H1 (cell line): Measurements from ENCODE around the gene RPLP2. TPM values are rescaled to one million over a fixed set of nuclear protein-coding genes. Genes with fewer than 3 reads are reported as not detected.

Source experiments
- CTCF ChIA-PET: fragments of 300-600 bp; sonication (Branson Sonifier 250); formaldehyde crosslinking; loops from one replicate; lab custom pipeline; 2021; ENCODE audit not compliant: partially characterized antibody; lab: Charles Lee
- POLR2A ChIA-PET: fragments of 300-600 bp; sonication (Branson Sonifier 250); formaldehyde crosslinking; loops from one replicate; lab custom pipeline; 2021; ENCODE audit warnings: inconsistent platforms; ENCODE audit not compliant: partially characterized antibody; lab: Charles Lee
- DNase-seq, 2 experiments: peaks; one replicate each; pipeline versions ENCODE4 v3.0.0 to v3.0.0-alpha.2; 2010 to 2022; ENCODE audit warnings: low spot score in 2 of 2, low read depth in 1 of 2, mixed read lengths in 1 of 2
- FAIRE-seq: peaks from 2 replicates; lab custom pipeline; 2011; peaks lifted over from hg19 to GRCh38; lab: Jason Lieb, UNC
- H2AFZ ChIP-seq: 2 replicates; pipeline ENCODE4 v1.8.1; 2012; ENCODE audit warnings: low read length, inconsistent platforms
- H2AK5ac ChIP-seq: 2 replicates; pipeline ENCODE4 v1.6.1; 2013; ENCODE audit warnings: low read depth, low read length
- H2BK120ac ChIP-seq: replicated peaks from 2 replicates; pipeline ENCODE3; 2013; ENCODE audit warnings: low read depth, low read length, inconsistent platforms
- H2BK12ac ChIP-seq: 2 replicates; pipeline ENCODE4 v1.6.1; 2013; ENCODE audit warnings: low read depth, low read length
- H2BK15ac ChIP-seq: 2 replicates; pipeline ENCODE4 v1.6.1; 2013; ENCODE audit warnings: low read length
- H2BK20ac ChIP-seq: 2 replicates; pipeline ENCODE4 v1.6.1; 2013; ENCODE audit warnings: low read length
- H2BK5ac ChIP-seq: 2 replicates; pipeline ENCODE4 v1.6.1; 2013; ENCODE audit warnings: low read depth, low read length
- H3K14ac ChIP-seq: 2 replicates; pipeline ENCODE4 v1.6.1; 2013; ENCODE audit warnings: inconsistent platforms; ENCODE audit not compliant: insufficient read length
- H3K18ac ChIP-seq: 2 replicates; pipeline ENCODE4 v1.6.1; 2013; ENCODE audit warnings: low read length; ENCODE audit errors: extremely low read depth
- H3K23ac ChIP-seq: 2 replicates; pipeline ENCODE4 v1.6.1; 2013; ENCODE audit warnings: inconsistent platforms; ENCODE audit not compliant: insufficient read length
- H3K23me2 ChIP-seq: 2 replicates; pipeline ENCODE4 v1.6.1; 2013; ENCODE audit warnings: low read depth, low read length
- H3K27ac ChIP-seq: 2 replicates; pipeline ENCODE4 v1.6.1; 2011; ENCODE audit warnings: low read depth, low read length, inconsistent platforms
- H3K27me3 ChIP-seq, 4 experiments: replicated peaks in 1 of 4; 1 replicate in 1 of 4; 2 replicates in 3 of 4; pipeline versions ENCODE4 v1.6.1 to v1.8.1; 2011 to 2013; ENCODE audit warnings: low read length in 3 of 4, mild to moderate bottlenecking in 3 of 4, inconsistent platforms in 2 of 4, mixed read lengths in 2 of 4, moderate library complexity in 1 of 4; ENCODE audit not compliant: control insufficient read depth in 3 of 4, insufficient read depth in 3 of 4; ENCODE audit errors: extremely low read depth in 1 of 4
- H3K36me3 ChIP-seq, 4 experiments: 2 replicates each; pipeline versions ENCODE4 v1.6.1 to v1.8.1; 2011 to 2013; ENCODE audit warnings: mild to moderate bottlenecking in 4 of 4, low read length in 3 of 4, moderate library complexity in 2 of 4, control low read depth in 1 of 4, inconsistent platforms in 1 of 4; ENCODE audit not compliant: insufficient read depth in 4 of 4, control insufficient read depth in 2 of 4
- H3K4ac ChIP-seq: replicated peaks from 2 replicates; pipeline ENCODE3; 2013; ENCODE audit warnings: low read length, low read depth, mixed read lengths, inconsistent platforms; ENCODE audit not compliant: insufficient read length
- H3K4me1 ChIP-seq, 4 experiments: replicated peaks in 1 of 4; 1 replicate in 1 of 4; 2 replicates in 3 of 4; pipeline versions ENCODE4 v1.6.1 to v1.8.1; 2011 to 2013; ENCODE audit warnings: low read length in 3 of 4, inconsistent platforms in 2 of 4, mixed read lengths in 1 of 4; ENCODE audit not compliant: insufficient read depth in 4 of 4, control insufficient read depth in 3 of 4
- H3K4me2 ChIP-seq, 2 experiments: 2 replicates each; pipeline versions ENCODE4 v1.6.1 to v1.8.1; 2011 to 2013; ENCODE audit warnings: low read depth in 2 of 2, low read length in 2 of 2, control low read depth in 1 of 2, inconsistent platforms in 1 of 2, mild to moderate bottlenecking in 1 of 2; ENCODE audit not compliant: insufficient read depth in 1 of 2
- H3K4me3 ChIP-seq, 4 experiments: fragments of 200-600, 300-600 bp in 1 of 4; sonication (generic), shearing (Covaris generic), sonication (Bioruptor Twin) in 1 of 4; 2 replicates each; pipeline versions ENCODE4 v1.5.1 to v1.8.1; 2011 to 2016; ENCODE audit warnings: low read length in 4 of 4, low read depth in 3 of 4, control low read depth in 2 of 4, inconsistent platforms in 2 of 4, mild to moderate bottlenecking in 2 of 4, mixed read lengths in 1 of 4, moderate library complexity in 1 of 4; ENCODE audit not compliant: insufficient read depth in 2 of 4; ENCODE audit errors: extremely low read depth in 1 of 4
- H3K56ac ChIP-seq: replicated peaks from 2 replicates; pipeline ENCODE3; 2013; ENCODE audit warnings: low read depth, mild to moderate bottlenecking, mixed read lengths, low read length, inconsistent platforms; ENCODE audit not compliant: insufficient read length
- H3K79me1 ChIP-seq: 2 replicates; pipeline ENCODE4 v1.6.1; 2013; ENCODE audit warnings: low read depth, low read length, control low read depth
- H3K79me2 ChIP-seq, 2 experiments: 2 replicates each; pipeline versions ENCODE4 v1.6.1 to v1.8.1; 2012 to 2013; ENCODE audit warnings: low read length in 2 of 2, mild to moderate bottlenecking in 2 of 2, inconsistent platforms in 1 of 2; ENCODE audit not compliant: insufficient read depth in 2 of 2, control insufficient read depth in 1 of 2
- H3K9ac ChIP-seq, 4 experiments: replicated peaks in 1 of 4; 1 replicate in 1 of 4; 2 replicates in 3 of 4; pipeline versions ENCODE4 v1.6.1 to v1.8.1; 2011 to 2013; ENCODE audit warnings: low read depth in 3 of 4, low read length in 3 of 4, control low read depth in 2 of 4, mild to moderate bottlenecking in 2 of 4, moderate library complexity in 2 of 4, inconsistent platforms in 1 of 4; ENCODE audit errors: extremely low read depth in 1 of 4
- H3K9me3 ChIP-seq, 2 experiments: 2 replicates each; pipeline versions ENCODE4 v1.6.1 to v1.8.1; 2012 to 2013; ENCODE audit warnings: mild to moderate bottlenecking in 2 of 2, moderate library complexity in 2 of 2, control low read depth in 1 of 2, inconsistent platforms in 1 of 2, low read depth in 1 of 2, low read length in 1 of 2, mixed read lengths in 1 of 2; ENCODE audit not compliant: insufficient read depth in 2 of 2
- H4K20me1 ChIP-seq, 2 experiments: replicated peaks in 1 of 2; 2 replicates each; pipeline versions ENCODE3 to v1.8.1; 2011 to 2013; ENCODE audit warnings: inconsistent platforms in 2 of 2, low read length in 2 of 2, mild to moderate bottlenecking in 1 of 2; ENCODE audit not compliant: insufficient read depth in 2 of 2, control insufficient read depth in 1 of 2
- H4K5ac ChIP-seq: 2 replicates; pipeline ENCODE4 v1.6.1; 2013; ENCODE audit warnings: low read length, low read depth, mixed read lengths, inconsistent platforms; ENCODE audit not compliant: insufficient read length
- H4K8ac ChIP-seq: 2 replicates; pipeline ENCODE4 v1.8.0; 2013; ENCODE audit warnings: mild to moderate bottlenecking, moderate library complexity, low read length, inconsistent platforms; ENCODE audit not compliant: insufficient read depth; ENCODE audit errors: extremely low read depth
- H4K91ac ChIP-seq: replicated peaks from 2 replicates; pipeline ENCODE3; 2013; ENCODE audit warnings: low read length, mixed read lengths, inconsistent platforms; ENCODE audit not compliant: insufficient read length
- HDAC2 ChIP-seq, 2 experiments: fragments of 300-600 bp in 1 of 2; sonication (generic) in 1 of 2; IDR thresholded peaks; 2 replicates each; pipeline ENCODE4 v1.6.1; 2011 to 2012; ENCODE audit warnings: low read depth in 2 of 2, low read length in 2 of 2, mild to moderate bottlenecking in 2 of 2, moderate library complexity in 2 of 2, borderline replicate concordance in 1 of 2, inconsistent platforms in 1 of 2
- JUND ChIP-seq: IDR thresholded peaks from 2 replicates; pipeline ENCODE4 v1.6.1; 2011; ENCODE audit warnings: mild to moderate bottlenecking, improper control_type of control experiment, low read length
- KDM5A ChIP-seq: fragments of 200-600 bp; IDR thresholded peaks from 2 replicates; pipeline ENCODE4 v1.7.1; 2012; ENCODE audit warnings: mild to moderate bottlenecking, low read length, inconsistent platforms, mixed read lengths
- PHF8 ChIP-seq: fragments of 200-600 bp; sonication (generic); conservative IDR thresholded peaks from 2 replicates; pipeline ENCODE4 v1.7.1; 2012; ENCODE audit warnings: low read depth, mild to moderate bottlenecking, inconsistent platforms, low read length, moderate library complexity
- POU5F1 ChIP-seq: IDR thresholded peaks from 2 replicates; pipeline ENCODE4 v1.6.1; 2011; ENCODE audit warnings: low read depth, mild to moderate bottlenecking, low read length, moderate library complexity
- SIN3A ChIP-seq, 2 experiments: IDR thresholded peaks in 1 of 2; conservative IDR thresholded peaks in 1 of 2; 2 replicates each; pipeline ENCODE4 v1.6.1; 2011 to 2012; ENCODE audit warnings: low read length in 2 of 2, improper control_type of control experiment in 1 of 2, low read depth in 1 of 2, mild to moderate bottlenecking in 1 of 2
- SP2 ChIP-seq: IDR thresholded peaks from 2 replicates; pipeline ENCODE4 v1.6.1; 2012; ENCODE audit warnings: mild to moderate bottlenecking, low read length, inconsistent platforms
- SUZ12 ChIP-seq: fragments of 200-600 bp; sonication (generic); IDR thresholded peaks from 2 replicates; pipeline ENCODE4 v1.6.1; 2012; ENCODE audit warnings: mild to moderate bottlenecking, inconsistent platforms, low read length, moderate library complexity, mixed read lengths
- TCF12 ChIP-seq: IDR thresholded peaks from 2 replicates; pipeline ENCODE4 v1.6.1; 2011; ENCODE audit warnings: low read depth, mild to moderate bottlenecking, low read length
- WGBS, 2 experiments: shearing (Covaris generic) in 1 of 2; methylation state at CpG; one replicate each; pipeline versions ENCODE4 v1.1.6 to v1.1.7; 2013 to 2015; ENCODE audit warnings: low lambda C conversion rate in 2 of 2, mixed read lengths in 2 of 2, inconsistent platforms in 1 of 2, low coverage in 1 of 2, missing lambda C conversion rate in 1 of 2; ENCODE audit not compliant: insufficient replicate concordance in 2 of 2, insufficient coverage in 1 of 2, insufficient read length in 1 of 2; ENCODE audit errors: extremely low coverage in 1 of 2, missing lambda C conversion rate in 1 of 2; 5-methylcytosine and 5-hydroxymethylcytosine counted together
- polyA plus RNA-seq, 7 experiments: library from polyadenylated mRNA; depleted of rRNA in 3 of 7; stranded (reverse) in 5 of 7; unstranded in 2 of 7; fragments of >200 nt in 5 of 7; fragments of 200-250 nt in 2 of 7; gene quantifications; 1 replicate in 5 of 7; 2 replicates in 1 of 7; 4 replicates in 1 of 7; pipeline versions ENCODE4 v1.2.1 to v1.2.3, GENCODE V29; 2011 to 2013; ENCODE audit warnings: missing spikeins in 2 of 7, mixed read lengths in 2 of 7
- total RNA-seq: library from RNA; stranded (reverse); fragmentation: NEBNext Ultra II Directional; extraction: Animal tissue kit (Norgen Biotek cat#: 25700); gene quantifications from 2 replicates; pipeline ENCODE4 v1.2.1, GENCODE V29; 2021

Gene RPLP2
- total and polyA plus RNA-seq, 2 of the 8 experiments (the other 6 are each of a cell fraction or from before 2014, with no cell fraction given) = 1,789 to 2,106 TPM

GRCh38 chr11:823441-824291 is 13.9 kb downstream of the RPLP2 start:
- H3K23ac ChIP-seq = no peak overlapping the region
- H3K4me1 ChIP-seq = peaks cover 0 to 24% (median 19%) of the 10 kb centered on the region in 4 experiments; a peak in 6 of 7 replicates
- no peak for FAIRE-seq
- no peak for DNase-seq
- WGBS, 2 experiments = 91% methylated on average over 19 of the region's 53 CpGs; no CpG with 5 or more reads in 1 of the 2 experiments
- no peak overlapping the region for H3K4me3 ChIP-seq
- no peak overlapping the region for H2BK12ac ChIP-seq
- no peak overlapping the region for H2BK20ac ChIP-seq
- no peak overlapping the region for H2AFZ ChIP-seq
- CTCF ChIA-PET = interaction anchor here (0.6 to 1.7 kb wide), 6 partner anchors 12 to 823 kb away, joined by 3 to 4 read pairs (median 4); no protein-coding TSS in a partner anchor
- H3K4ac ChIP-seq = no peak overlapping the region
- no peak overlapping the region for H4K91ac ChIP-seq
- H2BK15ac ChIP-seq = no peak overlapping the region
- peaks cover 0 to 5% of the 10 kb centered on the region in 2 experiments; a peak in 1 of 4 replicates for H3K79me2 ChIP-seq
- no peak overlapping the region for H3K14ac ChIP-seq
- peaks cover 13% of the 10 kb centered on the region; the same call in 1 of the 2 replicates for H3K23me2 ChIP-seq
- peaks cover 8% of the 10 kb centered on the region for H3K79me1 ChIP-seq
- no peaks in the 10 kb centered on the region for H3K9me3 ChIP-seq
- H2BK120ac ChIP-seq = no peak overlapping the region
- H4K8ac ChIP-seq = no peak overlapping the region
- H3K9ac ChIP-seq = no peak overlapping the region
- H2AK5ac ChIP-seq = no peak overlapping the region
- H3K27me3 ChIP-seq = peaks cover 0 to 11% (median 6%) of the 10 kb centered on the region in 4 experiments; a peak in 5 of 7 replicates
- no peak overlapping the region for H3K27ac ChIP-seq
- H2BK5ac ChIP-seq = no peak overlapping the region
- H4K5ac ChIP-seq = no peak overlapping the region
- no peak overlapping the region for H3K56ac ChIP-seq
- POLR2A ChIA-PET = interaction anchor here (1.5 to 53.0 kb wide), 3 partner anchors 6 to 37 kb away, joined by 3 to 1917 read pairs (median 1917); partner anchors contain the start of genes CD151, CEND1, CRACR2B and PIDD1
- no peak overlapping the region for H3K4me2 ChIP-seq
- H4K20me1 ChIP-seq = peaks cover 0 to 14% of the 10 kb centered on the region in 2 experiments
- H3K36me3 ChIP-seq = peaks cover 0 to 10% (median 1%) of the 10 kb centered on the region in 4 experiments; a peak in 1 of 8 replicates
- no peak for TF ChIP-seq HDAC2 (IDR thresholded peaks at IDR 0.05; ENCODE audit: borderline replicate concordance in 1 of 2, low read depth in 2 of 2, low read length in 2 of 2)
- TF ChIP-seq PHF8 = no peak
- no peak for TF ChIP-seq SUZ12
- TF ChIP-seq JUND = no peak
- no peak for TF ChIP-seq POU5F1
- TF ChIP-seq TCF12 = no peak
- no peak for TF ChIP-seq SP2
- TF ChIP-seq KDM5A = no peak
- no peak for TF ChIP-seq SIN3A (conservative IDR thresholded peaks at IDR 0.05 in 1 of 2, IDR thresholded peaks at IDR 0.05 in 1 of 2; ENCODE audit: low read depth in 1 of 2, low read length in 2 of 2)
- TF ChIP-seq, all 59 proteins: peak for 0
- no peak overlapping the region for H3K18ac ChIP-seq
